ENCODE results near the gene PARP1.
A peak's percentile ranks its signal among the peaks of the same experiment; 100 is the strongest.

The PARP1 gene

DNA sequence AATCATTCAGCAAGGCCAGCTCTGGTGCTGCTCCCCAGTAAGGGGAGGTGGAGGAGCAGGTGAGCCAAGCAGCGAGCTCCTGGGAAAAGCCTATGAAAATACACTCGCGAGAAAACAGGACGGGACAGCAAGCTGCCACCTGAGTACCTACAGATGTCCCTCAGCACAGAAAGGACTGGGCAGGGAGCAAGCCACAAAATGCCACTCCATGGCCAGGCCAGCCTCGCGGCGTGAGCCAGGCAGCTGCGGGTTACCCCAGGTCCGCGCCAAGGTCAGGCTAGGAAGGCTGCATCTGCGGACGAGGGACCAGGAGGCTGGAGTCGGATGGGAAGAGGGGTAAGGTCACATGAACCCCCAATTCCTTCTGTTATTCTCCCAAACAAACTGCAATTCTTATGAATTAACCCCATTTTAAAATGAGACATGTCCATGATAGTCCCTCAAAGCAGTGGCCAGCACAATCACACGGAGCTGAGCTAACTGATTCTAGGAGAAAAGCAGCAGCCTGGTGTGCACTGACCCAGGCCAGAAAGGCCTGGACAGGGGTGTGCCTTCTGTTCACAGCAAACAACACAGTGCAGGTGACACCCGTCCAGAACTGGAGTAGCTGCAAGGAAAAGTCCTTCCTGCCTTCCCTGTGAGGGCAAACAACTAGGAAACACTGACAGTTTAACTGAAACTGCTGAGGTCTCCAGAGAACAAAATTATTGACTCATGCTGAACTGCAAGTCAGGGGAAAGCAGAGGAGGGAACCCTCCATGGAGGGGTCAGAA lies 26.5 kb downstream of the PARP1 start:
- DNase-seq: no peak

DNA sequence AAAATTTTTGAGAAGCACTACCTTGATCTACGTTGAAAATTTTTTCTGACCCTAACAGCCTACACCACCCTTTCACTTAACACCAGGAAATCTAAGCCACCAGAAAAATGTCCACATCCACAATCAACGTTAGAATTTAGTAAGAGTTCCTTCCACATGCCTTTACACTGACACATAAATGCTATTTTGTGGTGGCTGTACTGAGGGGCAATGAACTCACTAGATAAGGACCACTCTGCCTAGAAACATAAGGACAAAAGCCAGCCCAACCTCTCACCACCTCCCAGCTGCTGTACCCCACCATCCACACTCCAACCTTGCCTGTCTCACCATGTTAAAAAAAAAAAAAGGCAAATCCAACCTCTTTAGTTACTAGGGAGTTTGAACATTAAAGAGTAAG lies 29.8 kb downstream of the PARP1 start:
- DNase-seq: no peak

DNA sequence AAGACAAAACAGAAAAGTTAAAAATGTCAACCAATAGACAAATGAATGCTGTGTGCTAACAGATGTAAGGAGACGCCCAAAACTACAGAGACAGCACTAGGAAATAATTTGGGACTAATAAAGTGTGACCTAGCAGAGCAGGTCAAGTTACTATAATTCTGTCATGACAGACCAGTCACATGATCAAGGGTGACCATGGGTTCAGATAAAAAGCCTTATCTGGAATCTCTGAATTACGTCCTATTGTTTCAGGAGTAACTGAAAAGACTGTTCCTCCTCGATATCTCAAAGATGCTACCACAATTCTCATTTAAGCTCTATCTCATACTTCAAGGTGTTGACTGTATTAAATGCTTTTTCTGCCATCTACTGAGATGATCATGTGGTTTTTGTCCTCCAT lies 31.6 kb downstream of the PARP1 start:
- no peak for DNase-seq

DNA sequence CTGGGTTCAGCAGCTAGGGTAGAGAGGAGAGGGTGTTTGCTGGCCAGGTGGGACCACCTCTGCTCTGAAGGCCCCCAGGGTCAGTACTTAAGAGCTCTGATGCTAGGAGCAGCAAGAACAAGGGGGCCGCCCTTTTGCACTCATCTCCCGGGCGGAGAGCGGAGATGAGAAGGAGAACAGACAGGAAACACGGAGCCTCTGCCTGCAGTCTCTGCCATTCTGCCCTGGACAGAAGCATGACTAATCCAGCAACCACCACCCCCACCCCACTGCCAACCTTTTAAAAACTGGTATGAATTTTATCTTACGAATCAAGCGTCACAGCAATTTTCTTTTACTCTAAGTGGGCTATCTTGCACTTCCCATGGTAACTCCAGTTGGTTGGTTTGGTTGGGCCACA lies 34.5 kb downstream of the PARP1 start:
- DNase-seq: no peak

DNA sequence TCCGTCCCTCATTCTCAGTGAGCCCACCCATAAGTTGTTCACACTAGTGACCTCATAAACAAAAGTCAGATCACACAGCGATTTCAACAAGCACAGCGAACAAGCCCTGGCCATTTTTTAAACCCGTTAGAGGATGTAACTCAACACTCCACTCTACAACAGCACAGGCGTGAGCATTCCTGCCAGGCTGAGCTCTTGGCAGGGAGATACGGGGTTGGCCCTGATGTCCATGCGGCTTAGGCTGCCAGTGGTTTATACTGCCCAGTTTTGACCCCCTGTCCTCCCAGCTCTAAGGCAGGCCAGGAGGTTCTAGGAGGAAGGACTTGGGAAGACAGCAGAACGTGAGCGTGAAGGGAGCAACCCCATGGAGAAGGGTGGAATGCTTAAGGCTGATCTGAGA lies 35.0 kb downstream of the PARP1 start:
- peak in 5 of 56 donors; percentile 7 to 15 (median 8) for DNase-seq

DNA sequence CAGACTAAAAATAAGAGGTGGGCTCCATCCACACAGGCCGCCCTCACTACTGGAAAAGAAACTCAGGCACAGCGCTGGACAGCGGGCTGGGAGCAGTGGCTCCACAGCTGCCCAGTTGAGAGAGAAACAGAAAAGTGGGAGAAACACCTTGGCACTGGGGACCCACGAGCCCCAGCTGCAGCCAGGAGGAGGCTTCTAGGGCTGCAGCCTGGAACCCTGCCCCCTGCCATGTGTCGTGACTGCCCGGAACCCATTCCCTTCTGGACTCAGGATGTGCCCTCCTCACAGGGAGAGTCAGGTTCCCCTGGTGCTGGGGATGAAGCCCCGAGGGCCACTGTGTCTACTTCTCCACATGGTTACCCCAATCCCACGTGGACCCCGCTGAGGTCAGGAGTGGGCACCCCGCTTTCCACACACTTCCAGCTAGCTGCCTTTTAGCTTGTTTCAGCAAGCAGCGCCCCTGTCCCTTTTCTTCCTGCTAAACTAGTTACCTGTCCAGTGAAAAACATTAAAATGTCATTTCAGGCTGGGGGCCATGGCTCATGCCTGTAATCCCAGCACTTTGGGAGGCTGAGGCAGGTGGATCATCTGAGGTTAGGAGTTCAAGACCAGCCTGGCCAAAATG lies 35.9 kb downstream of the PARP1 start:
- no peak for DNase-seq

DNA sequence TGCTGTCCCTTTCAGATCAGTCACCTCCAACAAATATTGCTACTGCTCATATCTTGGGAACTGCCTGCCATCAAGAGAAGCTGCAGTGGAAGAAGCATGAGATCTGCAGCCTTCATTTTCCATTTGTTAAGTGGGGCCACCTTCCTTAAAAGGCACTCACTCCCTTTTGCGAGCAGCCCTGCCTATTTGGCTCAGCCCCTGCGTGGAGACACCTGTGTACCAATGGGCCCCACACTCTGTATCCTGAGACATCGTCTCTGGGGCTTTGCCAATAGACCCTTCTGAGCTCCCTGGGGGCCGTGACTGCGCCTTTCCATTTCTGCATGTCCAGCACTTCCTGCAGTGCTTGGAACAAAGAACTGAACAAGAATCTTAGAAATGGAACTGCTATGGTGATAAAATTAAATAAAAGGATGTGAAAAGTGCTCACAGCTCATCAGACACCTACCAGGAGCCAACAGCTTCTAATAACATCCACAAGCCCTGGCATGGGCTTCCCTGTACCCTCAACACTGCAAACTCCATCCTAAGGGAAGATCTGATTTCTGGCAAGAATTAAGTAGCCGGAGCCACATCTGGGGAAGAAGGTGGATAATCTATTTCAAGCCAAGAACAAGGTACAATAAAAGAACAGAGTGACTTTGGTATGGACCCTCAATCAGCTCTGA lies 36.7 kb downstream of the PARP1 start:
- no peak for DNase-seq

DNA sequence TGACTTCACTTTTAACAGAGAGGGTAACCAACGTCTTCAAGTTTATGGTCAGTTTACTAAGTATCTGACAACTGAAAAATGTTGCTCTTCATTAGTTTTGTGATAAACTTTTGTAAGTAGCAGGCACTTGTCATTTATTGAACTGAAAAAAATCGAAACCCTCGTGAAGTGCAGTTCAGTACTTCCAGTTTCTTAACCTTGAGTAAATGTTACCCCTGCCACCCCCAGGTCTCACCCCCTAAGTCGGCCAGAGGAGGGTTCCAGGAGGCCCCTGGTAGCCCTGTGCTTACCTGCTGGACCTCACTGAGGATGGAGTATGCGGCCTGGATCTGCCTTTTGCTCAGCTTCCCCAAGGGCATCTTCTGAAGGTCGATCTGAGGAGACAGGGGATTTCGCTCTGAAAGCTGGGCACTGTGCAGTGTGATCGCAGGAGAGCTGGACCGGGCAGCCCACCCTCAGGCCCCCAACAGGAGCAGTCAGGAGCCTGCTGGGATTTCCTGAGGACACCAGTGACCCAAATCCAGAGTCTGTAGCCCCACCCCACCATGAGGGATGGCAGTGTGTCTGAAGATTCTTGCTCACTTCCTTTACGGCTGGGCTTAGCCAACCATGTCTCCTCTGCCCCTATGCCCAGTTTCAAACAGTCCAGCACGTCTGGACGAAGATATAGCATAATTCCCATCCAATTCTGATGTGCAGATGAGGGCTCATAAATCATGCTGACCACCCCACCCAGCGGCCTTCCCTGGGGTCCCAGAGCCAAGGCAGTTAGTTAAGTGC lies 37.6 kb downstream of the PARP1 start:
- no peak for DNase-seq

DNA sequence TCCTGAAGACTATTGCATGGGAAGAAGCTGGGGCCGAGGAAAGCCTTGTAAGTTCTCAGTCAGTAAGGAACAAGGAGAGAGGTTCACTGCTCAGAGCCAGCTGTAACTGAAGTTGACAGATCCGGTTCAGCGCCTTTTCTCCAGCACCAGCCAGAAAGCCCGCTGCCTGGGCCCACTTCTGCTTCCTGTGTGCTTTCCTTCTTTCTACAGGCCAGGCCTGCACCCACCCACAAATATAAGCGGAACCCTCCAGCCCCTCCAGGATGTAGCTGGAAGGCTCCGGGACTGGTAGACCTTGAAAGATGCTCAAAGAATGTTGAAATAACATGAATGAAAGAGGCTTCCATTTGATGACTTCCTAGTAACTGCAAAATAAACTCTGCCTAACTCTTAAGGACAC lies 38.8 kb downstream of the PARP1 start:
- DNase-seq: no peak

DNA sequence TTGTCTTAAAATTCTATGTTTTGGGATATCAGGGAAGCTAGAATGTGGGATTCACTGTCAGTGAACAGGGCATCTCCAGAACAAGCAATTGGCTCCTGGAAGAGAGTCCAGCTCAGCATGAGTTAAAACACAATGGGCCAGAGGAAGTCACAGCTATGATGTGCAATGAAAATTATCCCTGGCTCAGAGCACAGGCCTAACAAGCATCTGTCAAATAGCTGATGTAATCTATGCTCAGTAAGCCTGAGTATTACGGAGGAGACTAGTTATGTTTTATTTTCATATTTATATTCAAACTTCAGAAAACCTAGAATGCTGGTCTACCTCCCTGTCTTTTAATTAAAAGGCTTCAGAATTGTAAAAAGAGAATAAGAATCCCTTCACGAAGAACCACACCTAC lies 41.6 kb downstream of the PARP1 start:
- no peak for DNase-seq

DNA sequence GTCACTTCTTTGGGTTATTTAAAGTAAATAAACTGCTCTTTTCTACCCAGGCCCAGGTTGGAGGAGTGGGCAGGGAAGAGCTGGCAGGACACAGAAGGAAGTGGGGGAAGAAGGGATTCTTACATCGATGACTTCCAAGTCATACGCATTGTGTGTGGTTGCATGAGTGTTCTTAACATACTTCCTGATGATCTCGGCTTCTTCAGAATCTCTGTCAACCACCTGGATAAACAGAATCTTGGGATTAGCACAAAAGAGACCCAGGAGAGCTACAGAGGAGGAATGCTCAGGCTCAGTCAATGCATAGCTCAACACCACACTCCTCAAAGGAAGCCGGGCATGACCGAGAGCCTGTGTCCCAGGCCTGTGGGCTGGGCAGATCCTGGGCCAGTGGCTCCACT lies 42.1 kb downstream of the PARP1 start:
- DNase-seq: no peak

DNA sequence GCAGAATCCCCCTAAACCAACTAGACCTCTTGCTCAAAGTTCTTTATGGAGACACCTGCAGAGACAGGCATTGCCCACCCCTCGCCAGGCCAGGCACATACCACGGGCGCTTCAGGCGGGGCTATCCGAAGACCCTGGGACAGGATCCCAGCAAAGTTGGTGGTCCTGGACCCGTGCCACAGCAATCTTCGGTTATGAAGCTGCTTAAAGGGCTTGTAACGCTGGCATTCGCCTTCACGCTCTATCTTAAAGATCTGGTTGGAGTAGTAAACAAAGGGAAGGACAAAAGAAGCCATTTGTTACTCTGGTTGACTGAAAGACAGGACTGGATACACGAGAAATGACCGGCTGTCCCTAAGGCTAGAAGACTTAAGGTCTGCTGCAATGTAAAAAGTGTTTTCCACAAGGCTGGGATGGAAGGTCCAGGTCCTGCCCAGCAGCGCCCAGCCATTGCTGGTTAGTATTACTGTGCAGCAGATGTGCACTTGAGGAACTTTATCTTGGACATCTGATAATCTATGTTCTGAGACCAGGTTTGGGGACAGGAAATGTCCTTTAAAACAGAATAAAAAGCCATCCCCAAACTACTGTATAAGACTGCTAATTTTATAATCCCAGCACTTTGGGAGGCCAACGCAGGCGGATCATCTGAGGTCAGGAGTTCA lies 42.9 kb downstream of the PARP1 start:
- no peak for DNase-seq

DNA sequence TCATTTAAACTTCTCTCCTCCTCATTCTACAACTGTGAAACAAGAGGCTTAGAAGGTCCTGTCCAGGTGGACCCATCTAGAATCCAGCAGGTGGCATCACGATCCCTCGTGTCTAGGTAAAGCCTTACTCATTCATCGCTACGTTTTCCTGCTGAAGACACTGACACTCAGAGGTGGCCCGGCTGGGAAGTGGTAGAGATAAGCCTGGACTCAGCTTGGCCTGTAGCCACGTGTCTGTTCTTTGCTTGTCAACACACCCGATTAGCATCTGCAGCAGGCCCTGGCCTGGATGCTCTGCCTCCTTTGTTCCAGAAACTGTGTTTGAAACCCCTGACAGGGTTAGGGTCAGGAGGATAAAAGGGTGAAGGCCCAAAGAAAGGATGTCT lies 43.4 kb downstream of the PARP1 start:
- no peak for DNase-seq

DNA sequence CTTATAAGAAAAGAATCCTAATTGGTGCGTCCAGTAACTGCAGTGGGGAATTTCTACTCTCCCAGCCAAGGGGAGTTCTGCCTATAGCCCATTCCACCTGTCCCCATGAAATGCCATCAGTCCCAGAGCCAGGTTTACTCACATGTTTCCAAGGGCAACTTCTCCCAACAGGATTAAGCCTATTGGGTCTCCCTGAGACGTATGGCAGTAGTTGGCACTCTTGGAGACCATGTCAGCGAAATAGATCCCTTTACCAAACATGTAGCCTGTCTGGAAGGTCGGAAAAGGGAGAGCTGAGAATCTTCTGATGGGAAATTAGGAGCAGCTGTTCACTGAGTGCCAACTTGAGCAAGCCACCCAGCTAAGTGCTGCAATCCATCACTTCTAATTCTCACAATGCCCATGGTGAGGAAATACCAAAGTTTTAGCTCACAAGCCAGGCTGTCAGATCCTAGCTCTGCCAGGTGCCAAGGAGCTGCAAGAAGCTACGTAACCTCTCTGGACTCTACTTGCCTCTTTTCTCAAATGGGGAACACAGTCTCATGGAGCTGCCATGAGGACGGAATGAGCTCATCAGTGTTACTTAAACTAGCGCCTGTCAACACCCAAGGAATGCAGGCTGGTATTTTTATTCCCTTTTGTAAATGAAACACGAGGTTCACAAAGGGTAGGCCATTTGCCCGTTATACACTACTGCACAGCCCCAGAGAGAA lies 43.9 kb downstream of the PARP1 start:
- DNase-seq: no peak

DNA sequence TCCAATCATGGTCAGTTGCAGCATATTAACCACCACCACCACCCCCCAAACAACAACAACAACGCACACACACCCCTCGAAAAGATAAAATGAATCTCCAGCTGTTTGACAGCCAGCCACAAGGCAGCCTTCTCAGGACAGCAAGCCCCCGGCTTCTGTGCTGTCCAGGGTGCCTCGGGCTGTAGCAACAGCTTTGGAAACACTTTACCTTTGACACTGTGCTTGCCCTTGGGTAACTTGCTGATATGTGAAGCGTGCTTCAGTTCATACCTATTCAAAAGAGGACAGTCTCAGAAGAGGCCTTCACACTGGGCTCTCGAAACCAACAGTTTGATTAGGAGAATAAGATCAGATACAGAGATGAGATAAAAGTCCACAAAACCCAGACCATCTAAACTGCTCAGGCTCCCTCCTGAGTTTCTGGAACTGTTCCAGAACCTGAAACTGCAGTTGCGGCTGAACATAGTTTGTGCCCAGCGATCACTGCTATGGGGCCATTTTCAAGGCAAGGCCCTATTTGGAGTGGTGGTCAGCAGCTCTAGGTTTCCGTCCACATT lies 44.9 kb downstream of the PARP1 start:
- no peak for DNase-seq

DNA sequence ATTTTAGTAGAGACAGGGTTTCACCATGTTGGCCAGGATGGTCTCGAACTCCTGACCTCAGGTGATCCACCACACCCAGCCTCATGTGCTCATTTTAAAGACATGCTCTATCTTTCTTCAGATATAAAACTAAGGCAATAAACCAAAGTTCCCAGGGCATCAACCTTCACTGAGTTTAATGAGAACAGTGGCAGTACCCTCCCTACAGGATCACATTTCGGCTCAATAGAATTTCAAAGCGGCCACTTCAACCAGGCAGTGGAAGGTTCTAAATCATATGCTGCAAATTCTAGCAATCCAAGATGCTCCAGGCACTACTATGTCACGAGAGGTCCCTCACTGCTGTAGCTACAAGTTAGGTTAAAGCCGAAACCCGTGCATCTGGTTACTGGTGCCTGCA lies 45.5 kb downstream of the PARP1 start:
- DNase-seq: no peak

DNA sequence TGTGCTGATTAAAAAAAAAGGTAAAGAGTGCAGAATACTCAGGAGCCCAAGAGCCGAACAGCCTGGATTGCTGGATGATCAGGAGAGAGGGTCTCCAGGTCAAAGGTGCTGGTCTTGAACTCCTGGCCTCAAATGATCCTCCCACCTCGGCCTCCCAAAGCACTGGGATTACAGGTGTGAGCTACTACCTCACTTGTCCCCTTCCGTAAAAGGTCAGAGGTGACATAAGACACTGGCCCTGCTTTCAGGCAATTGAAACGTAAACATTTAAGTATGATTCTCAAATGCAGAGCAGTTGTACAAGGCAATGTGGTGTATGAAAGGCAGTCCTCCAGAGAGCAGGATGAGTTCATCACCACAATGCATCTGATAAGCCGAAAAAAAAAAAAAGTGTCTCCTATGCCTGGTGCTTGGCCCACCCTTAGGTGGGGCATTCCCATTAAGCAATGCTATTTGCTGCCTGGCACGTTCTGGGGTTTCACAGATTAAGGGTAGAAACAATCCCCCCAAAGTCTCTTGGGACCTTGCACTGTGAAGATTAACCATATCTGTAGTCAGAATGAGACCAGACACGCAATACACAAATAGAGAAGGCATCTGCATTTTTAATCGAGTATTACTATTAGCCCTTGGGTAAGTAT lies 47.7 kb downstream of the PARP1 start:
- DNase-seq: no peak

DNA sequence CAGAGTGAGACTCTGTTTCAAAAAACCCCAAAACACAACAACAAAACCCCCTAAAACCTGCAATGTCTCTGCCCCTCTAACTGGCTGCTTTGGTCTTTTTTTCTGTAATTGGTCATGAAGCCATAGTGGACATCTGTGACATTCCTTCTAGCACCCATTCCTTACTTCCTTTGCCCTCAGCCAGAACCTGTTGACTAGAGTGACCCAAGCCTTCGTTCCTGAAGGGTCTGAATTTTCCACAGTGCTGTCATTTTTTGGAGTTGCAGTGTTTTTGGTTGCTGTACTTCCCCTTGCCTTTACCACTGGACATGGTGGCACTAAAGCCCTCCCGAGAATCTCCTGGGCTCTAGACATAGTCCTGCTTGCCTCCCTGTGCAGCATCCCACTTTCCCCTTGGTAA lies 50.5 kb downstream of the PARP1 start:
- no peak for DNase-seq

DNA sequence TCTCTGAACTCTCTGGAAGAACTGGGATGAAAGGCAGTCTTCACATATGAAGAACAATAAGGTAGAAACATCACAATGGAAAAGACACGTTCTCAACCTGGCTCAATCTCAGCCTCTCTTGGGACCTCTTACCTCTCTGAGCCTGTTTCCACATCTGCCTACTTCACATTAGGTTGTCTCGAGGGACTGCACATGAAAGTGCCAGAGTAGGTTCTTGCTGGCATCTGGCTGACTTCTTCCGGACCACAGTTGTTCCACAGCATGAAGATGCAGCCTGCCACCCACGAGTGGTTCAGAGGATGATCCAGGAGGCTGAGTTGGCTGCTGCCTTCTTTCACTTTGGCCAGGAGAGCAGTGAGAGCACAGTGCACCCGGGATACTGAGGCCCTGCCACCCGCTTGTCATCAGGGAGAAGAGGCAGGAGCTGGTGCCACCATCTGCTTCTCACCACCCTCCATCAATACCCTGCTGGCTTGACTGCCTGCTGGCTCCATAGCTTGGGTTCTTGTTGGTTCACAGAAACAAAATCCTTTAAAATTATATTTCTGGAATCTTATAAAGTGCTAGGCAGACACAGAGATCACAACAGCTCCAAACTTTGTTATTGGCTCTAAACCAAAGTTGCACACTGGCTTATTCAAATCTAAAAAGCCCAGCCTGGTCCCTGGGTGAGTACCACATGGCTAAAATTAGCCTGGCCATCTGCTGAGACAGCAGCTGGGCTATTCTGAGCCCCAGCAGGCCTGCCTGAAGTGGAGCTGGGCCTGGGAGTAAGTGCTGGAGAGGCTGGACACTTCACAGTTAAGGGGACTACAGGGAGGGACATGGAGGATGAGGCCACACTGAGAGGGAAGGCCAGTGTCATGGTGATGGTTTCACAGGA lies 52.0 kb downstream of the PARP1 start:
- peak in 3 of 56 donors; percentile 2 to 13 (median 7) for DNase-seq
